GM18511 (cell line): ENCODE results near the gene SMCHD1.
"Not testable (repeated sequence)": the region's sequence is repeated elsewhere in the genome, so short reads cannot be mapped to it uniquely, and the experiment has no call there.

Experiments used
- ATAC-seq: cut with Tn5 transposase; IDR thresholded peaks from one replicate; pipeline ENCODE4 v1.9.1; 2021; ENCODE audit warnings: mild to moderate bottlenecking, moderate library complexity; ENCODE audit not compliant: unreplicated experiment

The SMCHD1 gene

DNA sequence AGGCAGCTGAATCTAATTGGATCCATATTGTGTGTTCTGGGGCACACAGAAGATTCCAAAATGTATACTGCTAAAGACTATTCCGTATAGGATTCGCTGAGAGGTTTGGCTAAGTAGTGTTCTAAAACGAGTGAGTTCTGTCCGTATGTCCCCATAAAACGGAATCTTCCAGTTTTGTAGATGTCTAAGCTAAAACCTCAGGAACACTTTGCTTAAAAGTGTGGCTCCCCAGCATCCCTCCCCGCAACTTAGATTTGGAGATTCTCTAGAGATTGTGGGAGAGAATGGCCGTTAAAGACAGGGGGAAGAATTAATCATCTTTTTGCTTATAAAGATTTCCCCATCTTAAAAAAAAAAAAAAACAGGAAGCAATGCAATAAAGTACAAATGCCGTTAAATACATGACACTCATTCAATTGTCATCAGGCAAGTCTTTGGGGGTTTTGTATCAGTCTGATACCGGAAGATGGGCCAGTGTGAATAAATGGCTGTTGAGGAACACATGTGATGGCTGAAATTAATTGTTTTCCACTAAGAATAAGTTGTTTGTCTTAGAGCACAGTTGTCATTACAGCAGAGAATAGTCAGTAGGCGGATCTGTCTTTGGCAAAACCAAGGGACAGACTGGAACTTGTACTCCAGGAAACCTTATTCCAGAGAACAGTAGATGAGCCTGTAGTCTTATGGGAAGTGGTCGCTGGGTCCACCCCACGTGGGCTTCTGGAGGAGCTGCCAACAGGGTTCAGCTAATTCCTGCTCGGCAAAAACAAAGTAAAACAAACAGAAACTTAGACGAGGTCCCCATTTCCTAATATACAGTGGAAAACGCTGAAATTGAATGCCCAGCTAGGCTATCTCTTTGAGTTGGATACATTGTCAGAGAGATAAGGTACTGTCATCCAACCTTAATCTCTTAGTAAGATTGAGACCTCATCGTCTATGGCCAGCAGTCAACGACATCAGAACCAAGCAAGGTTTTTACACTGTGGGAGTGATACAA is 193.0 kb downstream of the SMCHD1 start:
- ATAC-seq = no peak

DNA sequence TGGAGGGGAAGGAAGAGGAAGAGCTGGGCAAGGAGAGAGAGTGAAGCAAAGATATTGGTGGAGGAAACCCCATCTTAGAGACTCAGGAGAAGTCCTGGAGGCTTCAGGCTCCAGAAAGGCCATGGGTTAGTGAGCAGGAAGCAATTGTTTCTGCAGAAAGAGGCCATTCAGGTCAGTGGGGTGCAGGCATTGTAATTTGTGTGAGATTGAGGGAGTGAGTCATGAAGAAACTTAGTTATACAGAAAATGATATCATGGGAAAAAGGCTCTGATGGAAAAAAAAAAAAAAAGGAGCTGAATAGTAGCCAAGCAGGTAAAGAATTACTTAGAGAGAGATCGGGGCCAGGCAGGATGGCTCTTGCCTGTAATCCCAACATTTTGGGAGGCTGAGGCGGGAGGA is 195.3 kb downstream of the SMCHD1 start:
- ATAC-seq = no peak

DNA sequence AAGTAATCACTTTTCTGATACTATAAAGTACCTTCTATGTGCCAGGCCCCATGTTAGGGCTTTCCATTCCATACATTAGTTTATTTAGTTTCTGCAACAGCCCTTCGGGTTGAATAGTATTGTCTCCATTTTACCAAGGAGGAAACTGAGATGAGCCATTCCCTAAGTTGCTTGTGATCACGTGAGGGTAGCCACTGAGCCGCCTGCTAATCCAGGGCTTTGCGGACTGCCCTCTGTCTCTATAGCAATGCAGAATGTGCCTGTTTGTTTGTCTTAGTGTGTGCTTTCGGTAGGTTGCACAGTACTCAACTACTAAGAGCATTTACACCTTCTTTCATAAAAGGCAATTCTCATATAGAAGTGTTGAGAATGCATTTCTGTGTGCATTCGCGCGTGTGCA is 196.2 kb downstream of the SMCHD1 start:
- ATAC-seq = no peak

DNA sequence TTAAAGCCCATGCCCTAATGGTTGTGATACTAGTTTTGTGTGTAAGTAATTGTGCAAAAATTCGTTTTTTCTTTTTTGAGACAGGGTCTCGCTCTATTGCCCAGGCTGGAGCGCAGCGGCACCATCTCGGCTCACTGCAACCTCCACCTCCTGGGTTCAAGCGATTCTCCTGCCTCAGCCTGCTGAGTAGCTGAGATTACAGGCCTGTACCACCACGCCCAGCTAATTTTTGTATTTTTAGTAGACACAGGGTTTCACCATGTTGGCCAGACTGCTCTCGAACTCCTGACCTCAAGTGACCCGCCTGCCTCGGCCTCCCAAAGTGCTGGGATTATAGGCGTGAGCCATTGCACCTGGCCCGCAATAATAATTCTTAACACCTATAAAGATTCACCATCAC is 196.9 kb downstream of the SMCHD1 start:
- ATAC-seq = not testable (repeated sequence)

DNA sequence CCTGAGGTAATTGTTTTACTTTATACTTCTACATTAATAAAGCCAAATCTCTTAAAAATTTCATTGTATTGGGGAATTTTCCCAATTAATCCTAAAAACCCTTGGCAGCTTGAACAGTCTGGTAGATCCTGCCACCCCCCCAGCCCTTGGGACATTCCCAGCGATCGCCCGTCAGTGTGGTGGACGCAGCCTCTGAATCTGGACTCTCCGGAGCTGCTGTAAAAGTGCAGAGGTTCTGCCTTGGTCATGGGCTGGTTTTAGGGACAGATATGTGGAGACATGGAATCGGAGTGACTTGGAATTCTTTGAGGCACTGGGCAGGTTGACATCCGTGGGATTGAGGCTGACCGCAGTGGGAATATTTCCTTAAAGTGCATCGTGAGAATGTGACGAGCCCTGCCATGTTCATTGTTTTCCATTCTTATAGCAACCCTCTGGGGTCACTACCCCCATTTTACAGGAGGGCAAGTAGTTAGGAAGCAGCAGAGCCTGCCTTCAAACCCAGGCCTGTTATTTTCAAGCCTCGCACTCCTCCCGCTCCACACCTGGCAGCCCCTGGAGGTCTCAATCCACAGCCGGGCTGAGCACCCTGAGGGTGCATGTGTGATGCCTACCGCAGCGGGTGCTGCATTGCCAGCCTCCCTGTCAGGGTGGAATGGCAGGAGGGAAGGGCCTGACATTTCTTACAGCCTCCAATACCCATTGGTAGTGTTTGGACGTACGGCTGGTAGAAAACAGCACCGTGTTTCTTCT is 197.8 kb downstream of the SMCHD1 start:
- no peak for ATAC-seq

- no peak for ATAC-seq
These were observed 198.6 kb downstream of the SMCHD1 start for GRCh38 chr18:2853926-2854664.
